K562 (cell line): ENCODE results near the gene AMMECR1. TPM values are rescaled to one million over a fixed set of nuclear protein-coding genes. Genes with fewer than 3 reads are reported as not detected.

Experiments
- ATAC-seq: fragments of 200-7000 bp; cut with Tn5 transposase; 3 replicates; pipeline ENCODE4 v1.9.1; 2020; ENCODE audit warnings: moderate library complexity
- BruUV-seq: library from RNA; stranded (reverse); fragments of 400-500 nt; replicated peaks from 2 replicates; lab custom pipeline; 2021; lab: Mats Ljungman, UMichigan
- CTCF ChIA-PET: fragments of 300-600 bp; formaldehyde crosslinking; extraction: SDS; loops from one replicate; lab custom pipeline; 2021; ENCODE audit warnings: low intra/inter-chr PET ratio; lab: Yijun Ruan, JAX
- POLR2A ChIA-PET: fragments of 300-600, 350-650 bp; sonication (Branson Sonifier 250); formaldehyde crosslinking; extraction: SDS; loops from one replicate; lab custom pipeline; 2021; ENCODE audit warnings: antibody characterized with exemption, inconsistent platforms; lab: Yijun Ruan, JAX
- DNase-seq, 4 experiments: peaks; one replicate each; pipeline versions ENCODE4 v3.0.0 to v3.0.0-alpha.2; 2011 to 2018; ENCODE audit warnings: low spot score in 3 of 4, mixed read lengths in 3 of 4; ENCODE audit errors: extremely low read depth in 1 of 4
- FAIRE-seq: peaks from 2 replicates; lab custom pipeline; 2011; peaks lifted over from hg19 to GRCh38; lab: Jason Lieb, UNC
- H2AFZ ChIP-seq: 2 replicates; pipeline ENCODE4 v1.6.0; 2011; ENCODE audit warnings: low read depth, low read length, control low read depth, inconsistent platforms
- H3K27ac ChIP-seq: fragments of 200-600 bp; 3 replicates; pipeline ENCODE4 v1.8.0; 2011; ENCODE audit warnings: low read depth, mild to moderate bottlenecking, control low read depth, inconsistent platforms, low read length, moderate library complexity, mixed read lengths; ENCODE audit errors: extremely low read depth
- H3K27me3 ChIP-seq, 2 experiments: fragments of 300-600 bp in 1 of 2; 2 replicates in 1 of 2; 3 replicates in 1 of 2; pipeline versions ENCODE4 v1.6.0 to v1.8.0; 2011; ENCODE audit warnings: inconsistent platforms in 2 of 2, low read length in 2 of 2, mild to moderate bottlenecking in 1 of 2, mixed read lengths in 1 of 2, moderate library complexity in 1 of 2; ENCODE audit not compliant: control insufficient read depth in 2 of 2, insufficient read depth in 2 of 2
- H3K36me3 ChIP-seq: fragments of 300-600 bp; 3 replicates; pipeline ENCODE4 v1.8.0; 2011; ENCODE audit warnings: mild to moderate bottlenecking, low read length, inconsistent platforms; ENCODE audit not compliant: control insufficient read depth, insufficient read depth
- H3K4me1 ChIP-seq, 2 experiments: fragments of 200-600 bp in 1 of 2; replicated peaks in 1 of 2; 2 replicates in 1 of 2; 3 replicates in 1 of 2; pipeline versions ENCODE4 v1.5.1 to v1.8.0; 2011; ENCODE audit warnings: inconsistent platforms in 2 of 2, low read length in 2 of 2, mild to moderate bottlenecking in 1 of 2, mixed read lengths in 1 of 2, moderate library complexity in 1 of 2; ENCODE audit not compliant: control insufficient read depth in 2 of 2, insufficient read depth in 2 of 2
- H3K4me2 ChIP-seq: 2 replicates; pipeline ENCODE4 v1.6.1; 2011; ENCODE audit warnings: low read length, control low read depth, inconsistent platforms, mixed read lengths; ENCODE audit not compliant: insufficient read depth
- H3K4me3 ChIP-seq: fragments of 200-600 bp; sonication (generic), shearing (Covaris generic); 2 replicates; pipeline ENCODE4 v1.5.1; 2016; ENCODE audit warnings: control low read depth, inconsistent platforms
- H3K79me2 ChIP-seq: fragments of 200-600 bp; 3 replicates; pipeline ENCODE4 v1.8.0; 2011; ENCODE audit warnings: low read length, inconsistent platforms; ENCODE audit not compliant: control insufficient read depth, insufficient read depth
- H3K9ac ChIP-seq, 2 experiments: 2 replicates each; pipeline versions ENCODE4 v1.6.0 to v1.6.1; 2011; ENCODE audit warnings: low read depth in 2 of 2, low read length in 2 of 2, control low read depth in 1 of 2, inconsistent platforms in 1 of 2, mild to moderate bottlenecking in 1 of 2, mixed read lengths in 1 of 2; ENCODE audit not compliant: insufficient read depth in 1 of 2
- H3K9me1 ChIP-seq: one replicate; pipeline ENCODE4 v1.6.0; 2011; ENCODE audit warnings: inconsistent platforms, mild to moderate bottlenecking, low read length, moderate library complexity; ENCODE audit not compliant: control insufficient read depth, insufficient read depth
- H3K9me3 ChIP-seq: replicated peaks from 2 replicates; pipeline ENCODE4 v1.5.1; 2011; ENCODE audit warnings: low read depth, low read length, inconsistent platforms; ENCODE audit not compliant: control insufficient read depth, insufficient read depth
- H4K20me1 ChIP-seq: replicated peaks from 2 replicates; pipeline ENCODE4 v1.6.1; 2011; ENCODE audit warnings: low read length, inconsistent platforms, mixed read lengths; ENCODE audit not compliant: control insufficient read depth, insufficient read depth
- ARNT ChIP-seq, 2 experiments: fragments of 450-650 bp; IDR thresholded peaks; 2 replicates each; pipeline ENCODE4 v1.6.1; 2016; ENCODE audit warnings: mild to moderate bottlenecking in 1 of 2
- CBX1 ChIP-seq: sonication (generic); IDR thresholded peaks from 2 replicates; pipeline ENCODE4 v1.6.1; 2016; ENCODE audit warnings: antibody characterized with exemption, low read depth, mild to moderate bottlenecking
- COPS2 ChIP-seq: fragments of 450-650 bp; conservative IDR thresholded peaks from 2 replicates; pipeline ENCODE4 v1.6.1; 2016; ENCODE audit warnings: mild to moderate bottlenecking, moderate library complexity
- ETV6 ChIP-seq, 3 experiments: fragments of 150-350 bp in 1 of 3; sonication (generic) in 1 of 3; formaldehyde crosslinking in 1 of 3; IDR thresholded peaks; 2 replicates each; pipeline versions ENCODE4 v1.6.1 to v1.8.0; 2014 to 2022; ENCODE audit warnings: borderline replicate concordance in 2 of 3, low read depth in 2 of 3, antibody characterized with exemption in 1 of 3, low read length in 1 of 3, mild to moderate bottlenecking in 1 of 3, missing genetic modification reagents in 1 of 3
- GABPB2 ChIP-seq: fragments of 250-450 bp; sonication (Bioruptor Pico); conservative IDR thresholded peaks from 2 replicates; pipeline ENCODE4 v1.5.1; 2021; ENCODE audit warnings: mild to moderate bottlenecking
- GATAD2A ChIP-seq: fragments of 450-650 bp; IDR thresholded peaks from 2 replicates; pipeline ENCODE4 v1.6.1; 2017
- MECOM ChIP-seq: fragments of 250-450 bp; sonication (Bioruptor Pico); IDR thresholded peaks from 2 replicates; pipeline ENCODE4 v1.8.0; 2022; ENCODE audit warnings: inconsistent platforms
- NFE2L1 ChIP-seq: fragments of 450-650 bp; IDR thresholded peaks from 2 replicates; pipeline ENCODE4 v1.6.1; 2016; ENCODE audit warnings: missing genetic modification characterization, low read depth, mild to moderate bottlenecking, missing compliant biosample characterization, moderate library complexity, borderline replicate concordance
- NR2F6 ChIP-seq: fragments of 450-650 bp; formaldehyde crosslinking; IDR thresholded peaks from 2 replicates; pipeline ENCODE4 v1.4.0; 2020; ENCODE audit warnings: mild to moderate bottlenecking
- SMARCE1 ChIP-seq: fragments of 450-650 bp; IDR thresholded peaks from 2 replicates; pipeline ENCODE4 v1.7.1; 2016; ENCODE audit warnings: mild to moderate bottlenecking
- ZNF707 ChIP-seq: fragments of 250-450 bp; sonication (Bioruptor Pico); conservative IDR thresholded peaks from 2 replicates; pipeline ENCODE4 v1.8.0; 2022; ENCODE audit warnings: inconsistent platforms, mild to moderate bottlenecking, moderate library complexity
- WGBS: fragments of 100-300 bp; shearing (Covaris generic); methylation state at CpG from one replicate; pipeline ENCODE4 v1.1.6; 2016; ENCODE audit warnings: low coverage, mixed read lengths; ENCODE audit not compliant: insufficient coverage; ENCODE audit errors: missing lambda C conversion rate; 5-methylcytosine and 5-hydroxymethylcytosine counted together
- in situ Hi-C: fragments of 300-500 bp; cut with MboI; formaldehyde crosslinking; loops from 4 replicates; pipeline ENCODE4 v1.15.0; 2018; ENCODE audit warnings: inconsistent platforms, mixed read lengths
- intact Hi-C: fragments of 100-400 bp; cut with micrococcal nuclease; formaldehyde crosslinking; loops from 2 replicates; pipeline ENCODE4 v1.14.2; 2022
- polyA plus RNA-seq, 8 experiments: library from polyadenylated mRNA; depleted of rRNA in 4 of 8; stranded (reverse) in 5 of 8; unstranded in 3 of 8; fragments of >200 nt; fragmentation: Nextera tagmentation in 2 of 8; fragmentation: Illumina TruSeq in 1 of 8; extraction: Ambion mirVana in 2 of 8; extraction: Trizol in 1 of 8; gene quantifications; 2 replicates each; pipeline versions ENCODE4 v1.2.1 to v1.2.3, GENCODE V29; 2011 to 2014; ENCODE audit warnings: inconsistent platforms in 1 of 8, missing spikeins in 1 of 8
- total RNA-seq, 7 experiments: library from RNA; depleted of rRNA in 6 of 7; stranded (reverse); fragments of >200 nt in 6 of 7; fragmentation: Illumina TruSeq in 2 of 7; extraction: Trizol in 2 of 7; gene quantifications; 2 replicates each; pipeline versions ENCODE4 v1.2.1 to v1.2.3, GENCODE V29; 2011 to 2021; ENCODE audit warnings: low replicate concordance in 1 of 7
- TF ChIP-seq, protein P1 (sequence below): fragments of 450-650 bp; formaldehyde crosslinking; IDR thresholded peaks from 2 replicates; pipeline ENCODE4 v1.4.0; 2022; ENCODE audit warnings: missing genetic modification characterization
- TF ChIP-seq, protein P2 (sequence below), 3 experiments: fragments of 200-800 bp in 1 of 3; sonication (Bioruptor generic) in 1 of 3; sonication (generic) in 1 of 3; formaldehyde crosslinking in 1 of 3; IDR thresholded peaks; 2 replicates each; pipeline versions ENCODE4 v1.6.1 to v1.8.0; 2016 to 2022; ENCODE audit warnings: mild to moderate bottlenecking in 2 of 3, missing compliant biosample characterization in 2 of 3, missing genetic modification characterization in 2 of 3, missing genetic modification reagents in 1 of 3

Gene AMMECR1
- total and polyA plus RNA-seq, 9 of the 15 experiments (the other 6 are each of a cell fraction or from before 2014, with no cell fraction given): 13.9 to 36.7 (median 23.6) TPM

DNA sequence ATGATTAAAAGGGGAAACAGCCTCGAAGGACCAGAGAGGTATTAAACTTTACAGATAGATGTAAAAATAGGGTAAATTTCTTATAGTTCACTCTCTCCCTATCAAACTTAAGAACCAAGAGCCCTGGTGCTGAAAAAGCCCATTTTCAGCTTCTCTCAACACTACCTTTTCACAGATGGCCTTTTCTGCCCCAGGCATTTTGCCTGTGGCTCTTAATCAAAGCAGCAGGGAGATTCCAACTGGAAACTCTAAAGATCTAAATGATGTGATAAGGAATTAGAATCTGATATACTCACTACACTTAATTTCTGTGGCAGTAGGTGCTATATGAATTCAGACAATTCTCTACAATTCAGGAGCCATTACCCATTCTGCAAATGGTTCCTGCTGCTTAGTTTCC lies 60.0 kb downstream of the AMMECR1 start:
- H3K79me2 ChIP-seq: peaks cover 27% of the 10 kb centered on the region
- ATAC-seq: no peak
- no peak overlapping the region for H3K9ac ChIP-seq
- no peaks in the 10 kb centered on the region for H4K20me1 ChIP-seq
- BruUV-seq: no TSS peak
- H3K9me1 ChIP-seq: no peaks in the 10 kb centered on the region
- FAIRE-seq: no peak
- TF ChIP-seq, protein P1, sequence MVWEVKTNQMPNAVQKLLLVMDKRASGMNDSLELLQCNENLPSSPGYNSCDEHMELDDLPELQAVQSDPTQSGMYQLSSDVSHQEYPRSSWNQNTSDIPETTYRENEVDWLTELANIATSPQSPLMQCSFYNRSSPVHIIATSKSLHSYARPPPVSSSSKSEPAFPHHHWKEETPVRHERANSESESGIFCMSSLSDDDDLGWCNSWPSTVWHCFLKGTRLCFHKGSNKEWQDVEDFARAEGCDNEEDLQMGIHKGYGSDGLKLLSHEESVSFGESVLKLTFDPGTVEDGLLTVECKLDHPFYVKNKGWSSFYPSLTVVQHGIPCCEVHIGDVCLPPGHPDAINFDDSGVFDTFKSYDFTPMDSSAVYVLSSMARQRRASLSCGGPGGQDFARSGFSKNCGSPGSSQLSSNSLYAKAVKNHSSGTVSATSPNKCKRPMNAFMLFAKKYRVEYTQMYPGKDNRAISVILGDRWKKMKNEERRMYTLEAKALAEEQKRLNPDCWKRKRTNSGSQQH (CRISPR knock-in tag): no peak
- no peak for TF ChIP-seq MECOM (CRISPR knock-in tag)
- H2AFZ ChIP-seq: no peak overlapping the region
- no CpG with 5 or more reads among the region's 1 CpG for WGBS
- H3K4me1 ChIP-seq: no peaks in the 10 kb centered on the region; a peak in 1 of 5 replicates
- intact Hi-C loops (no loop called here), in situ Hi-C loops (no loop called here)
- CTCF ChIA-PET: no interaction called here
- POLR2A ChIA-PET: no interaction called here
- no peaks in the 10 kb centered on the region for H3K27me3 ChIP-seq
- no peaks in the 10 kb centered on the region for H3K9me3 ChIP-seq
- no peak overlapping the region for H3K27ac ChIP-seq
- H3K4me3 ChIP-seq: no peak overlapping the region
- H3K4me2 ChIP-seq: no peak overlapping the region
- no peak for DNase-seq
- H3K36me3 ChIP-seq: peaks cover 12% of the 10 kb centered on the region; the same call in 1 of the 3 replicates

DNA sequence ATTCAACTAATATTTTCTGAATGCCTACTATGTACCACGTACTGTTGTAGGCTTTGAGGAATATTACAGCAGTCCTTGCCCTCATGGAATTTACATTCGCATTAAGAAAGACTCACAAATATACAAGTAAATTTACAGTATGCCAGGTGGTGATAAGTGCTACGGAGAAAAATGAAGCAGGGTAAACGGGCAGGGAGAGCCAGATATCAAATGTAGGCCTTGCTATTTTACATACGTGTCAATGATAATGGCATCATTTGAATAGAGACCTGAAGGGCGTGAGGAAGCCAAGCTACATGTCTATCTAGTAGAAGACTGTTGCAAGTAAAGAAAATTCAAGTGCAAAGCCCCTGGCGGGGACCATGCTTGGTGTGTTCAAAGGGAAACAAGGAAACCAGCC lies 65.2 kb downstream of the AMMECR1 start:
- Histone ChIP-seq H2AFZ (no peak overlapping the region), H3K4me1 (peaks cover 0 to 16% of the 10 kb centered on the region in 2 experiments; a peak in 3 of 5 replicates), H4K20me1 (no peaks in the 10 kb centered on the region), H3K27ac (no peak overlapping the region; the same call in 2 of the 3 replicates), H3K4me3 (no peak overlapping the region), H3K9me1 (no peaks in the 10 kb centered on the region), H3K79me2 (peaks cover 39% of the 10 kb centered on the region; the same call in 2 of the 3 replicates), H3K9ac (no peak overlapping the region), H3K36me3 (peaks cover 5% of the 10 kb centered on the region; the same call in 2 of the 3 replicates), H3K4me2 (no peak overlapping the region), H3K27me3 (no peaks in the 10 kb centered on the region), H3K9me3 (no peaks in the 10 kb centered on the region)
- ChIA-PET CTCF (no interaction called here), POLR2A (interaction anchor here (0.6 to 1.5 kb wide), 3 partner anchors 17 to 247 kb away, joined by 3 to 4 read pairs (median 4); no protein-coding TSS in a partner anchor)
- BruUV-seq: no TSS peak
- 77% methylated on average over 7 of the region's 7 CpGs for WGBS
- intact Hi-C loops (no loop called here), in situ Hi-C loops (no loop called here)
- peak; percentile 32; the same call in 2 of the 3 replicates for ATAC-seq
- DNase-seq: no peak
- FAIRE-seq: peak; percentile 60
- TF ChIP-seq CBX1 (no peak), NFE2L1 (tag) (no peak), GABPB2 (CRISPR knock-in tag) (no peak), GATAD2A (no peak), ARNT (IDR thresholded peaks at IDR 0.05) (no peak), NR2F6 (CRISPR knock-in tag) (no peak), SMARCE1 (no peak), COPS2 (no peak), ZNF707 (CRISPR knock-in tag) (no peak), ETV6 (IDR thresholded peaks at IDR 0.05; ENCODE audit: borderline replicate concordance in 1 of 2, low read depth in 2 of 2, low read length in 1 of 2) (no peak), ETV6 (CRISPR knock-in tag; IDR thresholded peaks at IDR 0.05; ENCODE audit: borderline replicate concordance) (no peak)
- TF ChIP-seq, protein P2, sequence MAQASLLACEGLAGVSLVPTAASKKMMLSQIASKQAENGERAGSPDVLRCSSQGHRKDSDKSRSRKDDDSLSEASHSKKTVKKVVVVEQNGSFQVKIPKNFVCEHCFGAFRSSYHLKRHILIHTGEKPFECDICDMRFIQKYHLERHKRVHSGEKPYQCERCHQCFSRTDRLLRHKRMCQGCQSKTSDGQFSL (CRISPR knock-in tag; IDR thresholded peaks at IDR 0.05): no peak
- TF ChIP-seq, protein P2 (tag; IDR thresholded peaks at IDR 0.05): no peak
